Small intestine (tissue), 7 donors: ENCODE data around the gene PTPRJ. TPM values are rescaled to one million over a fixed set of nuclear protein-coding genes. Genes with fewer than 3 reads are reported as not detected.

ENCODE experiments used
- DNase-seq, 2 donors: peaks; one replicate each; pipeline versions ENCODE4 v3.0.0 to v3.0.0-alpha.2; 2013
- FAIRE-seq: peaks from 2 replicates; lab custom pipeline; 2012; peaks lifted over from hg19 to GRCh38; lab: Jason Lieb, UNC
- H3K27ac ChIP-seq, 3 donors: one replicate each; pipeline ENCODE4 v1.5.1; 2013; ENCODE audit warnings: low read length in 2 of 3, mild to moderate bottlenecking in 2 of 3, control low read depth in 1 of 3, inconsistent platforms in 1 of 3, low read depth in 1 of 3, moderate library complexity in 1 of 3
- H3K27me3 ChIP-seq, 3 donors: one replicate each; pipeline ENCODE4 v1.6.1; 2013; ENCODE audit warnings: low read length in 3 of 3, inconsistent platforms in 1 of 3; ENCODE audit not compliant: control insufficient read depth in 3 of 3, insufficient read depth in 3 of 3
- H3K36me3 ChIP-seq, 3 donors: one replicate each; pipeline ENCODE4 v1.6.1; 2013; ENCODE audit warnings: low read length in 3 of 3, inconsistent platforms in 1 of 3, low read depth in 1 of 3, mild to moderate bottlenecking in 1 of 3, moderate library complexity in 1 of 3; ENCODE audit not compliant: control insufficient read depth in 3 of 3, insufficient read depth in 2 of 3
- H3K4me1 ChIP-seq, 3 donors: one replicate each; pipeline ENCODE4 v1.6.1; 2013; ENCODE audit warnings: low read length in 2 of 3, inconsistent platforms in 1 of 3, low read depth in 1 of 3, mild to moderate bottlenecking in 1 of 3, moderate library complexity in 1 of 3; ENCODE audit not compliant: control insufficient read depth in 3 of 3, insufficient read depth in 2 of 3
- H3K4me3 ChIP-seq, 3 donors: one replicate each; pipeline ENCODE4 v1.5.1; 2013; ENCODE audit warnings: low read length in 3 of 3, control low read depth in 1 of 3, inconsistent platforms in 1 of 3, low read depth in 1 of 3, mild to moderate bottlenecking in 1 of 3, moderate library complexity in 1 of 3
- H3K9me3 ChIP-seq, 2 donors: one replicate each; pipeline ENCODE4 v1.6.1; 2013; ENCODE audit warnings: low read depth in 1 of 2, low read length in 1 of 2; ENCODE audit not compliant: control insufficient read depth in 2 of 2, insufficient read depth in 1 of 2
- WGBS, 3 donors: extraction: QIAGEN DNeasy Blood & Tissue Kit; methylation state at CpG; one replicate each; pipeline ENCODE4 v1.1.7; 2013; 5-methylcytosine and 5-hydroxymethylcytosine counted together
- polyA plus RNA-seq, 4 donors: library from polyadenylated mRNA; stranded (reverse) in 3 of 4; unstranded in 1 of 4; fragments of 200-250 nt in 3 of 4; fragments of 120-200 nt in 1 of 4; gene quantifications; one replicate each; pipeline versions ENCODE4 v1.2.1 to v1.2.3, GENCODE V29; 2013
- donor health status: healthy with polysubstance abuse.
- donor health status: control.
- donor health status: control.
- donor health status: Bipolar disorder and iron deficiency.
- donor health status: healthy.

PTPRJ gene
- polyA plus RNA-seq, 4 donors = 4.9 to 31.4 (median 7.3) TPM

DNA sequence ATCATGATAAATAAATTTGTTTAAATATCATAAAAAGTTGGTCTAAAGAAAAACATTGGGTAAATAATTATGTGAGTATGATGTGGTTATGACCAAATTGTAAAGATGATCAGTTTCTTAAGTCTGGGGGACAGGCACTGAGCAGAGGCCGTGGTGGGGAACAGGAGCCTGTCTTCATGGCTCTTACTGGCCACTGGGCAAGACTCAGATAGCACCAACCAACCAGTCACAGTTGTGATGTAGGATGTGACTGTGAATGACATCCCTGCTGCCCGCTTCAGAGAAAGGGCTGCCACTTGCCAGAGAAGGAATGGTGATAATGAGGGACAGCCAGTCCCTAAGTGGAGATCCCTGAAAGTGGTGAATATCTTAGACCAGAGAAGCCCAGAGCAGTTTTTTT is 7.0 kb downstream of the PTPRJ start:
- H3K27ac ChIP-seq = peak overlapping the region; percentile 69 to 82 (median 73)
- no peak for FAIRE-seq
- H3K9me3 ChIP-seq = no peaks in the 10 kb centered on the region
- no peak overlapping the region for H3K4me3 ChIP-seq
- H3K27me3 ChIP-seq = no peaks in the 10 kb centered on the region
- peaks cover 0 to 61% (median 16%) of the 10 kb centered on the region in 3 donors for H3K4me1 ChIP-seq
- peaks cover 0 to 2% (median 0%) of the 10 kb centered on the region in 3 donors for H3K36me3 ChIP-seq
- DNase-seq = no peak
- WGBS, 3 donors = 74 to 85% (median 78%) methylated on average over 2 of the region's 2 CpGs

DNA sequence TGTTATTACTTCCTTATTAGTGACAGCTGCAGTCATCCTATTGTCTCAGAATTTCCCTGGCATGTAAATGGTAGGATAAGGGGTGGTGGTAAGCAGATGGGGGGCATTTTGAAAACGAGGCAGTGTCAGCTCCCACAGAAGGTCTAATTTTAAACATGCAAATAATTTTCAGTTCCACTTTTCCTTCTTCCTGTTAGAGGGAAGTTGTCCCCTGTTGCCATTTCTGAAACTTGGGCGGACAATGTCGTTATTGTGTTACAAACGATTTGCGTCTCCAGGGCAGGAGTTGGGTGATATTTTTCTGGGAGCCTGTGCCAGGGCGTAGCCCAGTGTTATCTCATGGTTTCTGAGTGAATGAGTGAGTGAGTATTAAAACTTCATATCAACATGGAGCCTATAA is 7.4 kb downstream of the PTPRJ start:
- Histone ChIP-seq H3K27me3 (no peaks in the 10 kb centered on the region), H3K9me3 (no peaks in the 10 kb centered on the region), H3K4me3 (no peak overlapping the region), H3K36me3 (peaks cover 0 to 2% (median 0%) of the 10 kb centered on the region in 3 donors), H3K27ac (peak overlapping the region; percentile 69 to 82 (median 73)), H3K4me1 (peaks cover 0 to 59% (median 16%) of the 10 kb centered on the region in 3 donors)
- DNase-seq (peak in 1 of 2 donors; percentile 56), FAIRE-seq (no peak)
- WGBS, 3 donors = 9 to 37% (median 29%) methylated on average over 6 of the region's 6 CpGs

DNA sequence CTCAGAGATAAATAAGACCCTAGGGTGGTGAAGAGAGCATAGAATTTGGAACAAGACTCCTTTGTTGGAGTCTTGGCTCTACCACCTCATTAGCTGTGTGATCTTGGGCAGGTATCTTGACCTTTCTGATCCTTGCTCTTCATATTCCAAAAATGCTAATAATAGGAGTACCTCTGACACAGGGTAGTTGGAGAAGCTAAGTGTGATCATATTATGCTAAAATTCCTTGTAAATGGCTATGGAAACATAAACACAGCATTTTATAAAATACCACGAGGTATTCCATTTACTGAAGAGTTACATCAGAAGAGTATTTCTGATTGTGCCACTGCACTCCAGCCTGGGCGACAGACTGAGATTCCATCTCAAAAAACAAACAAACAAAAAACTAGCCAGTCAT is 9.4 kb downstream of the PTPRJ start:
- no peaks in the 10 kb centered on the region for H3K9me3 ChIP-seq
- H3K36me3 ChIP-seq = peaks cover 0 to 10% (median 0%) of the 10 kb centered on the region in 3 donors
- no peak for DNase-seq
- no peak for FAIRE-seq
- no peaks in the 10 kb centered on the region for H3K27me3 ChIP-seq
- peaks cover 0 to 45% (median 16%) of the 10 kb centered on the region in 3 donors for H3K4me1 ChIP-seq
- no peak overlapping the region for H3K27ac ChIP-seq
- 79 to 83% (median 82%) methylated on average over 2 of the region's 2 CpGs for WGBS, 3 donors
- no peak overlapping the region for H3K4me3 ChIP-seq

DNA sequence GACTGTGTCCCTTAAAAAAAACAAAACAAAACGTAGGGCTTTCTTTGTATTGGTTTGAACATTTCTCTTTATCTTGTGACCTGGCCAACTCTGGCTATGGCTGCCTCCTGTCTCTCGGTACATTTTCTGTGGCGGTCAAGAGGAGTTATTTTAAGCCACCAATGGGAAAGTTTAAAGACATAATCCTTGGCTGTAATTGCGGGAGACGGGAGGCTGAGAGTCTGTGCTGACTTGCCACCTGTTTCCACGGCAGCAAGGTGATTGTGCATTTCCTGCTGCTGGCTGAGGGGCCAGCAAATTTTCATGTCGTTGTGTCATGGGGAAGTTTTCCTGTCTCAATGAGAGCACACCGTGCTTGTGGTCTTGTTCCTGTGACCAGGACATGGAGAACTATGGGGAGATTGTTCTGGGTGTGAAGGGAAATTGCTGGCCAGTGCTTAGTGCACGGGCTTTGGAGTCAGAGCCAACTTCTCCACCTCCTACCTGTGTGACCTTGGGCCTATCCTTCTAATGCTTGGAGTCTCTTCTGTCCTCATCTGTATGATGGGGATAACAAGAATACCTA is 11.0 kb downstream of the PTPRJ start:
- WGBS, 3 donors = 7 to 20% (median 11%) methylated on average over 9 of the region's 9 CpGs
- no peak overlapping the region for H3K4me3 ChIP-seq
- peak overlapping the region; percentile 68 to 82 (median 81) for H3K27ac ChIP-seq
- FAIRE-seq (no peak), DNase-seq (peak; percentile 61 to 80)
- H3K4me1 ChIP-seq = peaks cover 0 to 50% (median 15%) of the 10 kb centered on the region in 3 donors
- no peaks in the 10 kb centered on the region for H3K27me3 ChIP-seq
- peaks cover 0 to 10% (median 0%) of the 10 kb centered on the region in 3 donors for H3K36me3 ChIP-seq
- no peaks in the 10 kb centered on the region for H3K9me3 ChIP-seq

DNA sequence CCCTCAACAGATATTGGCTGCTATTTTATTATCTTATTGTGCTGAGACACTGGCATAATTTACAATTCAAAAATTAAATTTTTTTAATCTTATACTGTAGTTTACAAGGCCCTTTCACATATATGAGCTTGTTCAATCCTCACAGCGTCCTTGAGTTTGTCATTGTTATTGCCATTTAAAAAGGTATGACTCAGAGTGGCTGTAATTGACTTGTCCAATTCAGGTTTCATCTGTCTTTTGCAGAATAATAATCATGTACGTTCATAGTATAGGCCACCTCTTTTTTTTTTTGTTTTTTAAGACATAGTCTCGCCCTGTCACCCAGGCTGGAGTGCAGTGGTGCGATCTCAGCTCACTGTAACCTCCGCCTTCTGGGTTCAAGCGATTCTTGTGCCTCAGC is 11.5 kb downstream of the PTPRJ start:
- Histone ChIP-seq H3K27ac (peak overlapping the region in 2 of 3 donors; percentile 68 to 81), H3K9me3 (no peaks in the 10 kb centered on the region), H3K36me3 (peaks cover 0 to 14% (median 0%) of the 10 kb centered on the region in 3 donors), H3K4me3 (no peak overlapping the region), H3K4me1 (peaks cover 0 to 50% (median 18%) of the 10 kb centered on the region in 3 donors), H3K27me3 (no peaks in the 10 kb centered on the region)
- DNase-seq (no peak), FAIRE-seq (no peak)
- WGBS, 3 donors = 66 to 84% (median 75%) methylated on average over 6 of the region's 6 CpGs

DNA sequence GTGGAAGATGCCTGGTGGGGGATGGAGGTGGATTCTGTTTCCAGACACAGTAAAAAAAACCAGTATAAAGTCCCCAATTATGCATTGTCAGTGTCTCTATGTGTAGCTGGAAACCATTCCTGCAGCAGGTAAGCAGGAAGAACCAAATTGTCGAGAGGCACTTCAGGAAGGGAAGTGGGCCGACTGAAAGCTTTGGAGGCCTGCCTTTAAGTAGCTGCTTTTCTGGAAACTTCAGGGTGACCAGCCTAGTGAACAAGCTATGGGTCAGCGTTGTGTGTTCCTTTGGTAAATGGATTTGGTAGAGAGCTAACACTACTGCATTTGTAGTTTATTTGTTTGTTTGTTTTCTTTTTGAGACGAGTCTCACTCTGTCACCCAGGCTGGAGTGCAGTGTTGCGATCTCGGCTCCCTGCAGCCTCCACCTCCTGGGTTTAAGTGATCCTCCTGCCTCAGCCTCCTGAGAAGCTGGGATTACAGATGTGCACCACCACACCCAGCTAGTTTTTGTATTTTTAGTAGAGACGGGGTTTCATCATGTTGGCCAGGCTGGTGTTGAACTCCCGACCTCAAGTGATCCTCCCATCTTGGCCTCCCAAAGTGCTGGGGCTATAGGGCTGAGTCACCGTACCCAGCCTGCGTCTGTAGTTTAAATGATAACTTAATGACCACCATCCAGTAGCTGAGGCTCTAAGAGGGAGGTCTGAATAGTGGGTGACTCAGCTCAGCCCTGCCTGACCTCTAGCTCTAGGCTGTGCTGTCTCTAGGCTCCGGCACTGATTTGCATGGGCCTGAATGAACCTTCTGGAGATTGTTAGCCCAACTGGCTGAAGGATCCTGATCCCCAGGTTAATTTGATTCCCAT is 12.8 kb downstream of the PTPRJ start:
- Histone ChIP-seq H3K27me3 (no peaks in the 10 kb centered on the region), H3K36me3 (peaks cover 0 to 15% (median 0%) of the 10 kb centered on the region in 3 donors), H3K4me3 (no peak overlapping the region), H3K9me3 (no peaks in the 10 kb centered on the region), H3K4me1 (peaks cover 0 to 51% (median 18%) of the 10 kb centered on the region in 3 donors), H3K27ac (no peak overlapping the region)
- DNase-seq (peak; percentile 44 to 65), FAIRE-seq (no peak)
- 69 to 79% (median 69%) methylated on average over 11 of the region's 11 CpGs for WGBS, 3 donors

DNA sequence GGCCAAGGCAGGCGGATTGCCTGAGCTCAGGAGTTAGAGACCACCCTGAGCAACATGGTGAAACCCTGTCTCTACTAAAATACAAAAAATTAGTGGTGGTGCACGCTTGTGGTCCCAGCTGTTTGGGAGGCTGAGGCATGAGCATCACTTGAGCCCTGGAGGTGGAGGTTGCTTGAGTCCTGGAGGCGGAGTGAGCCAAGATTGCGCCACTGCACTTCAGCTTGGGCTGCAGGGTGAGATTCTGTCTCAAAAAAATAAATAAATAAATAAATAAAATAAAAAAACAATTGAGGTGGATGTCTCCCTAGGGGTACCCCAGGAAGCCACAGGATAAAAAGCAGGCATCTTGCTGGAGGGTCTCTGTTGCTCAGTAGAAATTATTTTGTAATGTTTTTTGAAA is 14.1 kb downstream of the PTPRJ start:
- H3K27ac ChIP-seq = no peak overlapping the region
- H3K4me1 ChIP-seq = peaks cover 3 to 61% (median 22%) of the 10 kb centered on the region in 3 donors
- no peaks in the 10 kb centered on the region for H3K27me3 ChIP-seq
- no peaks in the 10 kb centered on the region for H3K9me3 ChIP-seq
- no peak overlapping the region for H3K4me3 ChIP-seq
- WGBS, 3 donors = 97 to 98% (median 97%) methylated on average over 4 of the region's 4 CpGs
- FAIRE-seq = no peak
- no peak for DNase-seq
- H3K36me3 ChIP-seq = peaks cover 0 to 15% (median 0%) of the 10 kb centered on the region in 3 donors

DNA sequence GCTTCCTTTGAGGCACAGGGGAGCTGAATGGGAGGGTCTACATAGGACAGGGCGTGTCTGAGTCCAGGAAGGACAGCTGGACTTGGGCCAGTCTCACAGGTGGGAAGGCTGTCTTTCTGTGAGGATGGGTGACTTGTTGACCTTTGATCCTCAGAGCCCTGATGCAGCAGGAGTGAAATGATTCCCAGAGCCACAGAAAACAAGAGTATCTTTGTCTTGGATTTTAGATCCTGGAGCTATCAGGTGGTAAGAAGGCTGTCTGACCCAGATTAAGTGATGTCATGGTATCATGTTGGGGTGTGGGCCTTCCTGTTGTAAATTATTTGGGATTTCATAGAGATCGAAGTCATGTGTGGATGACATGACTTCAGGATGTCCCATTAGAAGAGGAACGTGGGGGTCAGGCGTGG is 15.0 kb downstream of the PTPRJ start:
- DNase-seq (peak; percentile 78 to 83), FAIRE-seq (no peak)
- Histone ChIP-seq H3K4me1 (peaks cover 3 to 63% (median 27%) of the 10 kb centered on the region in 3 donors), H3K36me3 (peaks cover 0 to 15% (median 0%) of the 10 kb centered on the region in 3 donors), H3K4me3 (no peak overlapping the region), H3K27me3 (no peaks in the 10 kb centered on the region), H3K27ac (peak overlapping the region in 2 of 3 donors; percentile 40 to 79), H3K9me3 (no peaks in the 10 kb centered on the region)
- WGBS, 3 donors = 39 to 72% (median 46%) methylated on average over 4 of the region's 4 CpGs
